Right ventricle myocardium inferior (tissue), 1 donor: ENCODE results near the gene ANKRD39. TPM values are rescaled to one million over a fixed set of nuclear protein-coding genes. Genes with fewer than 3 reads are reported as not detected.
"Not testable (repeated sequence)": the region's sequence is repeated elsewhere in the genome, so short reads cannot be mapped to it uniquely, and the experiment has no call there.

Experiments used
- ATAC-seq: fragments of 200-7000 bp; cut with Tn5 transposase; one replicate; pipeline ENCODE4 v1.9.1; 2020; ENCODE audit warnings: mild to moderate bottlenecking, moderate library complexity
- DNase-seq: peaks from one replicate; pipeline ENCODE4 v3.0.0; 2021; ENCODE audit errors: missing footprints
- intact Hi-C: fragments of 100-400 bp; cut with DNase I; formaldehyde crosslinking; loops from one replicate; pipeline ENCODE4 v1.11.0; 2022
- total RNA-seq: library from RNA; stranded (reverse); fragmentation: NEBNext Ultra II Directional; extraction: Animal tissue kit (Norgen Biotek cat#: 25700); gene quantifications from one replicate; pipeline ENCODE4 v1.2.1, GENCODE V29; 2021
- donor health status: DM: no; HTN: yes; CAD: no; lungs with severe emphysema.

ANKRD39 gene
- total RNA-seq, 1 donor from 2014 or later: 17.4 TPM

DNA sequence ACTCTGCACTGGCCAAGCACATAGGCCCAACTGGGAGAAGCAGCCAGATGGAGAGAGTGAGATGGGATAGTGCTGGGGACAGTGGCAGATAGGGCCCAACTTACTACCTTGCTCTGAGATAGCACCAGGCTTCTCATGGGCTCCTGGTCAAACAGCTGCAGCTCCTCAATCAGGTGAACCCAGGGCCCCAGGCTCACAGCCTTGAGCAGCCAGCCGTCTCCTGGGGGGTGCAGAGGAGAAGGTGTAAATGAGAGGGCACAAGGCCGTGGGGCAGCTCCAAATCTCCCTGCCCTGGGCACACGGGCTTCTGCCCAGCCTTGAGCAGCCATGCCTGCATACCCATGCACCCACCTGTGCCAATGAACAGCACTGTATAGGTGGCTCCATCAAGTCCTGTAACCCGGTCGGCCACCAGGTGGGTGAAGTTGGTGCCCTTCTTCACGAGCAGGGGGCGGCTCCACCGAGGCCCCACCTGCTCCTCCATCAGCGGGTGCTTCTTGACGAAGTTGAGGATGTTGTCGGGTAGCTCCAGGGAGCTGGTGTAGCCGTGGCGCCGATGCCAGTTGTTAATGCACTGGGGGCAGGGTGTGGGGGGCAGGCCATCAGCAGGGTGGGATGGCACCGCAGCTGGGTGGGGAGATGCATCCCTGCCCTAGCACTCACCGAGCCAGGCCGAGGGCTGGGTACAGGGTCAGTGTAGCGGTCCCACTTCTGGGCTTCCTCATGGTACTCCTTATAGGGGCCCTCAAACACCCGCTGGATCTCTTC, 5.9 kb upstream of the ANKRD39 start:
- intact Hi-C loops: no loop called here
- no peak for DNase-seq

GRCh38 chr2:96863056-96863455, 5.2 kb upstream of the ANKRD39 start:
- DNase-seq, intact Hi-C loops, ATAC-seq: not testable (repeated sequence)

More for the DNA sequence above, 5.9 kb upstream of the ANKRD39 start:
- ATAC-seq: no peak

GRCh38 chr2:96861074-96861473, 3.3 kb upstream of the ANKRD39 start:
- intact Hi-C loops: no loop called here
- ATAC-seq (no peak), DNase-seq (no peak)

DNA sequence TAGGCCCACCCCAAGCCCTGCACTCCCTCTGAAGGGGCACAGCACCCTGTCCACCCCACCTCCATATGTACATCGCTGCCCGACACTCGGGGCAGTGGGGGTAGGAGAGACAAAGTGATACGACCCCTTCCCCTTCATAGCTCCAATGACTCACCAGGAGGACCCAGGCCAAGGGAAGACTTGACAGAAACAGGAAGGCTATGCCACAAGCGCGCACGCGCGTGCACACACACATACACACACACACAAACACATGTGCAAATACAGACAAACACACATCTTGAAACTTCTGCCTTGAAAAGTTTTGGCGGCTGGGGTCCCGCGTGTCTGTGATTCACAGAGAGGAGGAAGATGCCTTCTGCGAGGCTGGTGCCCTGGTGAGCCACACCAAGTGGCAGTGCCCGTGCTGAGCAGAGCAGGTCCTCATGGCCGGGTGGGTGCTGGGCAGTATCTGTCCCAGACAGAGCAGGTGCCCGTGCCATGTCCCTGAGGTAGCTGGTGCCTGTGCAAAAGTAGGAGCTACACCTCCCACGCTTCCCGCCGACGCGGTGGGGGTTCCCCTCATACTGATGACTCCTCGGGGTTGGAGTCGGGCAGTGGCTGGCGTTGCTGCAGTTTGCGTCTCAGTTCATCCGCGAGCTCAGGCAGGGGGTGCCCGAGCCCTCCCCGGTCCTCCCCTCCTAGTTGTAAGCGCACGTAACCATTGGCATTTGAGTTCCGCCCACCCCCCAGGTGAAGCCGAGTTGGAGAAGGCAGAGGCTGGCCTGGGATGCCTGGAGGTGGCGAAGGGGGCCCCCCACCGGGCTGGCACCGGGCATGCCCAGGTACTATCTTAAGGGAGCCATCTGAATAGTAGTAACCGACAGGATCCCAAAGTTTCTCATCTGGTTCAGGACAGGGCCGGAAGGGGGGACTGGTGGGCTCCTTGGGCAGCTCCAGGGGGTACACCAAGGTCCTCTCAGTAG, 2.5 kb upstream of the ANKRD39 start:
- intact Hi-C loops: no loop called here
- DNase-seq (peak; percentile 74), ATAC-seq (no peak)

DNA sequence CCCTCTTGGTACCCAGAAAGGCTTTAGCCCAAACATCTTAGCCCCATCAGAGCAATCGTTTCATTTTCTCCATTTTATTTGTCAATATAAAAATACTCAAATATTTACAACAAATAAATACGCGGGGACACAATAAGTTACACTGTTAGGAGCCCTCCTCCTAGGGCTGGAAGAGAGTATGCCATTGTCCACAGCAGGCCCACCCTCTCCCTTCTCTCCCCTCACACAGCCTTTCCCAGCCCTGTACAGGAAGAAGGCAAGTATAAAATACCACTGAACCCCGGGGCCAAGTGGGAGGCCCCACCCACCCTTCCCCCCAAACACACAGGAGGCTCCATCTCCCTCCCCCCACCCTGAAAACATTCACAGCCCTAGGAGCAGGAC, 1.9 kb upstream of the ANKRD39 start:
- ATAC-seq (no peak), DNase-seq (no peak)
- intact Hi-C loops: loop anchor here (5.0 kb wide), 2 partner anchors 42 to 97 kb away; partner anchors contain the start of genes CNNM3 and CNNM4

- DNase-seq (peak; percentile 81), ATAC-seq (no peak)
- intact Hi-C loops: loop anchor here (5.0 kb wide), 2 partner anchors 42 to 97 kb away; partner anchors contain the start of genes CNNM3 and CNNM4
Measured at GRCh38 chr2:96859099-96859649, 1.4 kb upstream of the ANKRD39 start.

DNA sequence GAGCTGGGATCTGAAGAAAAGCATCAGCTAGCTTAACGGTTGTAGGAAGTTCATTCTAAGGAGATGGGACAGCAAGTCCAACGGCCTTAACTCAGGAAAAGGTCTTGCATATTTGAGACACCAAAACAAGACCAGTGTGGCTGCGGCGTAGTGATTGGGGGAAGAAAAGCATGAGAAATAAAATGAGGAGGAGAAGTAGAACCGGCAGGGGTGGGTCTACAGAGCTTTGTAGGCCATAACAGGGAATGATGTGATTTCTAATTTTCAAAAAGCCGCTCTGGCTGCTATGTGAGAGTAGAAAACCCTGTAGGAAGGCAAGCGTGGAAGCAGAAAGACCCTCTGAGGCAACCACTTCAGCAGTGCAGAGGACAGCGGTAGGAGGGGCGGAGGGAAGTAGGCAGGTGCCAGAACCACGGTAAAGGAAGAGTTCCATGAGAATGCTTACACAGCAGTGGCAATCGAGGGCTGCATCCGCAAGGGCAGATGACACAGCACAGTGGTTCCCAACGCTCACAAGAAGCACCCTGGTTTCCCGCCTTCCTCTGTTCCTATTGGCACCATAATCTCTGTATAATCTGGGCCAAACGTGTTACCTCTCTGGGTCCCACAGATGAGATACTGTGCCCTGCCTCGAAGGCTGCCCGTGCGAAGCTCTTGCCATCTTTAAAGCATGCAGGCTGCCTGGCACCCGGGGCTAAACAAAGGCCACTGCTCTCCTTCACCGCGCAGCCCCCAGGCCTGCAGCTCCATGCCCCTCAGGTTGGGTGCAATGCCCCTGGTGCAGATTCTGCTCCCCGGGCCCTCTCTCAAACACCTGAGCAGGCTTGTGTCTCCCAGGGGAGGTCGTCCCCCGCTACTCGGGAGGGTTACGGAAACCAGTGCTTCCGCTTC, 795 bp downstream of the ANKRD39 start:
- intact Hi-C loops: loop anchor here (5.0 kb wide), 2 partner anchors 40 to 95 kb away; partner anchors contain the start of genes CNNM3 and CNNM4
- DNase-seq: no peak

GRCh38 chr2:96853321-96853720, 4.5 kb downstream of the ANKRD39 start:
- intact Hi-C loops: no loop called here
- ATAC-seq: no peak
- DNase-seq: no peak

More for the DNA sequence above, 795 bp downstream of the ANKRD39 start:
- no peak for ATAC-seq

DNA sequence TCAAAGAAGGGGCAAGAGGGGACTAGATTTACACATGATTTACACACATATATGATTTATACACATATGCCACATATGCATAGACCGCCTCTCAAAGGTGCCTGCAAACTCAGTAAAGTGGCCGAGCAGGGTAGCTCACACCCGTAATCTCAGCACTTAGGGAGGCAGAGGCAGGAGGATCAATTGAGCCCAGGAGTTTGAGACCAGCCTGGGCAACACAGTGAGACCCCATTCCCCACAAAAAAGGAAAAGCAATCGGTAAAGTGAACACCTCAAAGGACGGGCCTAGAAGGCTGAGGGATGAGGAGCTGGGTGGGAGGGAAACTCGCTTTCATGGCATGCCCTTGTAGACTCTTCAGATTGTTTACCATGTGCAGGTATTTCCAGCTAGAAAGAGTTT, 5.1 kb downstream of the ANKRD39 start:
- intact Hi-C loops: no loop called here
- no peak for ATAC-seq
- DNase-seq: no peak

DNA sequence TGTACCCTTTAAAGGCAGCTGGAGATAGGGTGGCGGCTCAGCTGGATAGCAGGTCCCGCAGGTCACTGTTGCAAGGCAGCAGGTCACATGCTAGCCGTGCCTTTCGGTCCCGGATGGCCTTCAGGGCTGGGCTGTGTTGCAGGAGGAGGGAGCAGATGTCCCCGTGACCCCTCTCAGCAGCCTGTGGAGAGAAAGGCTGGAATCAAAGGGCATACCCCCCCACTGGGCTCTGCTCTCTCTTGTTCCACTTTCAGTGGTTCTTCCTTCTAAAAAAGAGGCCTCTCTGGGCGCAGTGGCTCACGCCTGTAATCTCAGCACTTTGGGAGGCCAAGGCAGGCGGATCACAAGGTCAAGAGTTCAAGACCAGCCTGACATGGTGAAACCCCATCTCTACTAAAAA, 9.6 kb downstream of the ANKRD39 start:
- intact Hi-C loops: no loop called here
- DNase-seq (no peak), ATAC-seq (no peak)

- DNase-seq (no peak), ATAC-seq (no peak)
- intact Hi-C loops: no loop called here
Measured at GRCh38 chr2:96847586-96847985, 10.2 kb downstream of the ANKRD39 start.

- ATAC-seq (no peak), DNase-seq (no peak)
- intact Hi-C loops: no loop called here
Measured at GRCh38 chr2:96846825-96847224, 11.0 kb downstream of the ANKRD39 start.

- DNase-seq (no peak), ATAC-seq (no peak)
Measured at GRCh38 chr2:96844405-96844808, 13.4 kb downstream of the ANKRD39 start.

GRCh38 chr2:96843538-96844268, 14.1 kb downstream of the ANKRD39 start, which contains the start of gene ANKRD23:
Gene ANKRD23 (minus strand): TSS chr2:96844021. CDS start chr2:96843992, 29 bp downstream.
- ATAC-seq (peak; percentile 37), DNase-seq (no peak)
- intact Hi-C loops: no loop called here

More at GRCh38 chr2:96844405-96844808, 13.4 kb downstream of the ANKRD39 start:
- intact Hi-C loops: no loop called here

GRCh38 chr2:96842600-96842999, 15.2 kb downstream of the ANKRD39 start:
- ATAC-seq (peak; percentile 80), DNase-seq (no peak)
- intact Hi-C loops: no loop called here

- DNase-seq (no peak), ATAC-seq (peak; percentile 10)
- intact Hi-C loops: no loop called here
Measured at GRCh38 chr2:96841701-96842495, 15.9 kb downstream of the ANKRD39 start.
